Keratinocyte (primary cell): ENCODE measurements around the gene CHI3L1. TPM values are rescaled to one million over a fixed set of nuclear protein-coding genes. Genes with fewer than 3 reads are reported as not detected.

Experiments used
- DNase-seq: peaks from one replicate; pipeline ENCODE4 v3.0.0-alpha.2; 2011; ENCODE audit warnings: low read depth, missing footprints, low spot score
- FAIRE-seq: peaks from 2 replicates; lab custom pipeline; 2011; peaks lifted over from hg19 to GRCh38; lab: Jason Lieb, UNC
- H2AFZ ChIP-seq: 2 replicates; pipeline ENCODE4 v1.6.0; 2012; ENCODE audit warnings: low read length, control low read depth, inconsistent platforms; ENCODE audit not compliant: control insufficient read depth
- H3K27ac ChIP-seq: 2 replicates; pipeline ENCODE4 v1.5.1; 2011; ENCODE audit warnings: low read length; ENCODE audit not compliant: control insufficient read depth, insufficient read depth
- H3K27me3 ChIP-seq: 3 replicates; pipeline ENCODE4 v1.6.0; 2011; ENCODE audit warnings: low read length; ENCODE audit not compliant: control insufficient read depth, insufficient read depth; ENCODE audit errors: extremely low read depth
- H3K36me3 ChIP-seq, 2 experiments: 2 replicates in 1 of 2; 3 replicates in 1 of 2; pipeline ENCODE4 v1.5.1; 2011; ENCODE audit warnings: low read length in 2 of 2, mild to moderate bottlenecking in 1 of 2; ENCODE audit not compliant: control insufficient read depth in 2 of 2, insufficient read depth in 2 of 2; ENCODE audit errors: extremely low read depth in 1 of 2
- H3K4me1 ChIP-seq: 3 replicates; pipeline ENCODE4 v1.5.1; 2011; ENCODE audit warnings: low read length; ENCODE audit not compliant: control insufficient read depth, insufficient read depth; ENCODE audit errors: extremely low read depth
- H3K4me2 ChIP-seq: 3 replicates; pipeline ENCODE4 v1.6.0; 2011; ENCODE audit warnings: low read depth, low read length; ENCODE audit not compliant: control insufficient read depth, insufficient read depth; ENCODE audit errors: extremely low read depth
- H3K4me3 ChIP-seq, 3 experiments: fragments of 200-600 bp in 1 of 3; sonication (generic) in 1 of 3; 2 replicates in 2 of 3; 3 replicates in 1 of 3; pipeline ENCODE4 v1.5.1; 2011 to 2016; ENCODE audit warnings: low read length in 3 of 3, mild to moderate bottlenecking in 3 of 3, control low read depth in 2 of 3, inconsistent platforms in 1 of 3, low read depth in 1 of 3, mixed read lengths in 1 of 3, mixed run types in 1 of 3, moderate library complexity in 1 of 3; ENCODE audit not compliant: control insufficient read depth in 2 of 3, insufficient read depth in 2 of 3; ENCODE audit errors: extremely low read depth in 1 of 3
- H3K79me2 ChIP-seq: 2 replicates; pipeline ENCODE4 v1.6.0; 2012; ENCODE audit warnings: low read length; ENCODE audit not compliant: control insufficient read depth, insufficient read depth
- H3K9ac ChIP-seq: 3 replicates; pipeline ENCODE4 v1.6.0; 2011; ENCODE audit warnings: low read length; ENCODE audit not compliant: control insufficient read depth, insufficient read depth; ENCODE audit errors: extremely low read depth
- H3K9me1 ChIP-seq: 3 replicates; pipeline ENCODE4 v1.6.0; 2011; ENCODE audit warnings: low read length; ENCODE audit not compliant: control insufficient read depth, insufficient read depth; ENCODE audit errors: extremely low read depth
- H3K9me3 ChIP-seq: 2 replicates; pipeline ENCODE4 v1.5.1; 2012; ENCODE audit warnings: low read depth, low read length; ENCODE audit not compliant: control insufficient read depth
- H4K20me1 ChIP-seq: 3 replicates; pipeline ENCODE4 v1.6.0; 2011; ENCODE audit warnings: low read length; ENCODE audit not compliant: control insufficient read depth, insufficient read depth; ENCODE audit errors: extremely low read depth
- EZH2 ChIP-seq: IDR thresholded peaks from one replicate; pipeline ENCODE4 v1.6.1; 2012; ENCODE audit warnings: inconsistent platforms, mild to moderate bottlenecking, low read length, moderate library complexity
- dilution Hi-C: fragments of 300-500 bp; cut with MboI; formaldehyde crosslinking; loops from one replicate; pipeline ENCODE4 v1.7.0; 2020; ENCODE audit warnings: low sequenced_read_pairs; ENCODE audit not compliant: extremely low pct_ligation_motif_present
- polyA plus RNA-seq, 5 experiments: library from polyadenylated mRNA; depleted of rRNA in 3 of 5; stranded (reverse) in 3 of 5; stranded (forward) in 1 of 5; unstranded in 1 of 5; fragments of >200 nt; gene quantifications; 1 replicate in 1 of 5; 2 replicates in 3 of 5; 3 replicates in 1 of 5; pipeline versions ENCODE4 v1.2.1 to v1.2.3, GENCODE V29; 2011 to 2012; ENCODE audit warnings: missing spikeins in 2 of 5, low read depth in 1 of 5, low replicate concordance in 1 of 5
- TF ChIP-seq, protein P1 (sequence below), 3 experiments: IDR thresholded peaks in 1 of 3; conservative IDR thresholded peaks in 1 of 3; optimal IDR thresholded peaks in 1 of 3; 2 replicates in 2 of 3; 3 replicates in 1 of 3; pipeline versions ENCODE3 to v1.5.1; 2011; ENCODE audit warnings: low read length in 3 of 3, mild to moderate bottlenecking in 3 of 3, moderate library complexity in 2 of 3, control low read depth in 1 of 3, inconsistent platforms in 1 of 3; ENCODE audit not compliant: insufficient read depth in 2 of 3; ENCODE audit errors: extremely low read depth in 1 of 3

The CHI3L1 gene
- polyA plus RNA-seq, 1 donor (not counting 4 experiments of a cell fraction or from before 2014, with no cell fraction given): 0.20 TPM

GRCh38 chr1:203158960-203159665 lies 27.4 kb downstream of the CHI3L1 start:
- DNase-seq (no peak), FAIRE-seq (no peak)
- no peaks in the 10 kb centered on the region for H3K36me3 ChIP-seq
- no peak for TF ChIP-seq EZH2
- H3K9ac ChIP-seq: no peak overlapping the region
- dilution Hi-C loops: no loop called here
- peaks cover 7% of the 10 kb centered on the region for H3K4me1 ChIP-seq
- no peaks in the 10 kb centered on the region for H4K20me1 ChIP-seq
- no peaks in the 10 kb centered on the region for H3K9me1 ChIP-seq
- no peak overlapping the region for H2AFZ ChIP-seq
- H3K4me2 ChIP-seq: no peak overlapping the region
- H3K27ac ChIP-seq: no peak overlapping the region
- H3K9me3 ChIP-seq: peaks cover 3% of the 10 kb centered on the region
- H3K79me2 ChIP-seq: no peaks in the 10 kb centered on the region
- H3K27me3 ChIP-seq: peaks cover 24% of the 10 kb centered on the region
- H3K4me3 ChIP-seq: no peak overlapping the region

GRCh38 chr1:203158423-203158822 lies 28.1 kb downstream of the CHI3L1 start:
- TF ChIP-seq, protein P1, sequence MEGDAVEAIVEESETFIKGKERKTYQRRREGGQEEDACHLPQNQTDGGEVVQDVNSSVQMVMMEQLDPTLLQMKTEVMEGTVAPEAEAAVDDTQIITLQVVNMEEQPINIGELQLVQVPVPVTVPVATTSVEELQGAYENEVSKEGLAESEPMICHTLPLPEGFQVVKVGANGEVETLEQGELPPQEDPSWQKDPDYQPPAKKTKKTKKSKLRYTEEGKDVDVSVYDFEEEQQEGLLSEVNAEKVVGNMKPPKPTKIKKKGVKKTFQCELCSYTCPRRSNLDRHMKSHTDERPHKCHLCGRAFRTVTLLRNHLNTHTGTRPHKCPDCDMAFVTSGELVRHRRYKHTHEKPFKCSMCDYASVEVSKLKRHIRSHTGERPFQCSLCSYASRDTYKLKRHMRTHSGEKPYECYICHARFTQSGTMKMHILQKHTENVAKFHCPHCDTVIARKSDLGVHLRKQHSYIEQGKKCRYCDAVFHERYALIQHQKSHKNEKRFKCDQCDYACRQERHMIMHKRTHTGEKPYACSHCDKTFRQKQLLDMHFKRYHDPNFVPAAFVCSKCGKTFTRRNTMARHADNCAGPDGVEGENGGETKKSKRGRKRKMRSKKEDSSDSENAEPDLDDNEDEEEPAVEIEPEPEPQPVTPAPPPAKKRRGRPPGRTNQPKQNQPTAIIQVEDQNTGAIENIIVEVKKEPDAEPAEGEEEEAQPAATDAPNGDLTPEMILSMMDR (optimal IDR thresholded peaks at IDR 0.05 in 1 of 3, IDR thresholded peaks at IDR 0.05 in 1 of 3, conservative IDR thresholded peaks at IDR 0.05 in 1 of 3; ENCODE audit: extremely low read depth in 1 of 3, insufficient read depth in 2 of 3, low read length in 3 of 3): no peak
- TF ChIP-seq EZH2: no peak
- peaks cover 3% of the 10 kb centered on the region for H3K9me3 ChIP-seq
- dilution Hi-C loops: no loop called here

More at GRCh38 chr1:203158423-203158822, 28.1 kb downstream of the CHI3L1 start:
- no peaks in the 10 kb centered on the region for H3K36me3 ChIP-seq
- H3K9ac ChIP-seq: no peak overlapping the region
- H3K4me2 ChIP-seq: no peak overlapping the region
- H2AFZ ChIP-seq: no peak overlapping the region
- H3K4me3 ChIP-seq: no peak overlapping the region
- peaks cover 18% of the 10 kb centered on the region for H3K27me3 ChIP-seq
- no peaks in the 10 kb centered on the region for H4K20me1 ChIP-seq
- no peak for DNase-seq
- peaks cover 11% of the 10 kb centered on the region for H3K4me1 ChIP-seq
- H3K79me2 ChIP-seq: no peaks in the 10 kb centered on the region
- no peak overlapping the region for H3K27ac ChIP-seq
- FAIRE-seq: no peak
- H3K9me1 ChIP-seq: no peaks in the 10 kb centered on the region
